HG02870 (cell line): ENCODE data around the gene EFHC1.
"Not testable (repeated sequence)": the region's sequence is repeated elsewhere in the genome, so short reads cannot be mapped to it uniquely, and the experiment has no call there.

ENCODE experiments used
- ATAC-seq: cut with Tn5 transposase; IDR thresholded peaks from one replicate; pipeline ENCODE4 v1.9.1; 2021; ENCODE audit warnings: mild to moderate bottlenecking, moderate library complexity; ENCODE audit not compliant: unreplicated experiment

EFHC1 gene

GRCh38 chr6:52433294-52433693 lies 13.2 kb downstream of the EFHC1 start:
- ATAC-seq = not testable (repeated sequence)

- no peak for ATAC-seq
Observed at GRCh38 chr6:52435345-52435744, 15.2 kb downstream of the EFHC1 start.

GRCh38 chr6:52438926-52439325 lies 18.8 kb downstream of the EFHC1 start:
- ATAC-seq = no peak

- no peak for ATAC-seq
Observed at GRCh38 chr6:52454556-52454955, 34.4 kb downstream of the EFHC1 start.

- no peak for ATAC-seq
Observed at GRCh38 chr6:52457096-52457495, 37.0 kb downstream of the EFHC1 start.

GRCh38 chr6:52461194-52461593 lies 41.1 kb downstream of the EFHC1 start:
- not testable (repeated sequence) for ATAC-seq

- no peak for ATAC-seq
Observed at GRCh38 chr6:52474173-52474572, 54.0 kb downstream of the EFHC1 start.

- ATAC-seq = no peak
Observed at GRCh38 chr6:52475307-52475706, 55.2 kb downstream of the EFHC1 start.

GRCh38 chr6:52482903-52483670 lies 62.9 kb downstream of the EFHC1 start:
- no peak for ATAC-seq

GRCh38 chr6:52483671-52484003 lies 63.5 kb downstream of the EFHC1 start:
- no peak for ATAC-seq

- ATAC-seq = no peak
Observed at GRCh38 chr6:52489881-52490280, 69.7 kb downstream of the EFHC1 start.

GRCh38 chr6:52491203-52492069 lies 71.3 kb downstream of the EFHC1 start:
- ATAC-seq = peak; percentile 63

- ATAC-seq = peak; percentile 16
Observed at GRCh38 chr6:52493669-52494068, 73.5 kb downstream of the EFHC1 start.

GRCh38 chr6:52494298-52495072 lies 74.3 kb downstream of the EFHC1 start:
- ATAC-seq = no peak

- no peak for ATAC-seq
Observed at GRCh38 chr6:52495922-52496321, 75.8 kb downstream of the EFHC1 start.

GRCh38 chr6:52496631-52497030 lies 76.5 kb downstream of the EFHC1 start:
- ATAC-seq = no peak

GRCh38 chr6:52497652-52498408 lies 77.7 kb downstream of the EFHC1 start:
- peak; percentile 70 for ATAC-seq

GRCh38 chr6:52498538-52499017 lies 78.4 kb downstream of the EFHC1 start:
- ATAC-seq = peak; percentile 50

GRCh38 chr6:52499026-52499425 lies 78.9 kb downstream of the EFHC1 start:
- ATAC-seq = peak; percentile 0

GRCh38 chr6:52499681-52500236 lies 79.6 kb downstream of the EFHC1 start:
- ATAC-seq = no peak
